GM12878 (cell line): Measurements from ENCODE around the gene C3. TPM values are rescaled to one million over a fixed set of nuclear protein-coding genes. Genes with fewer than 3 reads are reported as not detected.

Experiments used
- CREB1 ChIP-seq: IDR thresholded peaks from 2 replicates; pipeline ENCODE4 v1.6.1; 2012; ENCODE audit warnings: low read depth, mild to moderate bottlenecking, inconsistent platforms
- EGR1 ChIP-seq, 2 experiments: IDR thresholded peaks; 1 replicate in 1 of 2; 2 replicates in 1 of 2; pipeline ENCODE4 v1.6.1; 2011 to 2012; ENCODE audit warnings: low read depth in 2 of 2, low read length in 2 of 2, borderline replicate concordance in 1 of 2, mild to moderate bottlenecking in 1 of 2, moderate library complexity in 1 of 2
- GABPA ChIP-seq: IDR thresholded peaks from 2 replicates; pipeline ENCODE4 v1.6.1; 2014; ENCODE audit warnings: antibody characterized with exemption, low read depth, mild to moderate bottlenecking, inconsistent platforms
- HDGF ChIP-seq: fragments of 450-650 bp; IDR thresholded peaks from 2 replicates; pipeline ENCODE4 v1.6.1; 2016; ENCODE audit warnings: antibody characterized with exemption
- JUND ChIP-seq: IDR thresholded peaks from 2 replicates; pipeline ENCODE4 v1.6.1; 2012; ENCODE audit warnings: low read depth, mild to moderate bottlenecking, low read length, improper control_type of control experiment, moderate library complexity
- NR2F1 ChIP-seq: fragments of 450-650 bp; conservative IDR thresholded peaks from 2 replicates; pipeline ENCODE4 v1.6.1; 2017; ENCODE audit warnings: mild to moderate bottlenecking
- POLR2AphosphoS5 ChIP-seq: IDR thresholded peaks from 2 replicates; pipeline ENCODE4 v1.6.1; 2011; ENCODE audit warnings: mild to moderate bottlenecking, low read length, inconsistent platforms
- RELB ChIP-seq: fragments of 450-650 bp; IDR thresholded peaks from 2 replicates; pipeline ENCODE4 v1.6.1; 2017; ENCODE audit warnings: low read depth, mild to moderate bottlenecking, moderate library complexity
- SIX5 ChIP-seq: IDR thresholded peaks from 2 replicates; pipeline ENCODE4 v1.6.1; 2011; ENCODE audit warnings: mild to moderate bottlenecking, low read depth, low read length, moderate library complexity; ENCODE audit not compliant: severe bottlenecking
- SPI1 ChIP-seq: IDR thresholded peaks from 2 replicates; pipeline ENCODE4 v1.6.1; 2011; ENCODE audit warnings: low read depth, mild to moderate bottlenecking, low read length, moderate library complexity, borderline replicate concordance; ENCODE audit not compliant: insufficient read depth
- polyA plus RNA-seq, 11 experiments: library from polyadenylated mRNA; depleted of rRNA in 4 of 11; unstranded in 6 of 11; stranded (reverse) in 5 of 11; fragments of >200 nt; fragmentation: Nextera tagmentation in 4 of 11; fragmentation: Illumina TruSeq in 1 of 11; extraction: Ambion mirVana in 4 of 11; extraction: Trizol in 1 of 11; gene quantifications; 1 replicate in 1 of 11; 2 replicates in 10 of 11; pipeline versions ENCODE4 v1.2.1 to v1.2.3, GENCODE V29; 2011 to 2016; ENCODE audit warnings: inconsistent platforms in 2 of 11, missing spikeins in 2 of 11, low read depth in 1 of 11
- total RNA-seq, 4 experiments: library from RNA; depleted of rRNA in 3 of 4; stranded (reverse); fragments of >200 nt in 3 of 4; fragmentation: Illumina TruSeq in 1 of 4; extraction: Trizol in 1 of 4; gene quantifications; 2 replicates each; pipeline versions ENCODE4 v1.2.1 to v1.2.3, GENCODE V29; 2013 to 2021
- TF ChIP-seq, protein P1 (sequence below): fragments of 450-650 bp; IDR thresholded peaks from 2 replicates; pipeline ENCODE4 v1.6.1; 2017; ENCODE audit warnings: mild to moderate bottlenecking, low read depth, inconsistent platforms; ENCODE audit not compliant: poor library complexity, severe bottlenecking
- TF ChIP-seq, protein P2 (sequence below): fragments of 450-650 bp; formaldehyde crosslinking; IDR thresholded peaks from 2 replicates; pipeline ENCODE4 v1.4.0; 2022; ENCODE audit warnings: mild to moderate bottlenecking, moderate library complexity

C3 gene
- total and polyA plus RNA-seq, 10 of the 15 experiments (the other 5 are each of a cell fraction or from before 2014, with no cell fraction given): 0.20 to 6.7 (median 0.72) TPM

DNA sequence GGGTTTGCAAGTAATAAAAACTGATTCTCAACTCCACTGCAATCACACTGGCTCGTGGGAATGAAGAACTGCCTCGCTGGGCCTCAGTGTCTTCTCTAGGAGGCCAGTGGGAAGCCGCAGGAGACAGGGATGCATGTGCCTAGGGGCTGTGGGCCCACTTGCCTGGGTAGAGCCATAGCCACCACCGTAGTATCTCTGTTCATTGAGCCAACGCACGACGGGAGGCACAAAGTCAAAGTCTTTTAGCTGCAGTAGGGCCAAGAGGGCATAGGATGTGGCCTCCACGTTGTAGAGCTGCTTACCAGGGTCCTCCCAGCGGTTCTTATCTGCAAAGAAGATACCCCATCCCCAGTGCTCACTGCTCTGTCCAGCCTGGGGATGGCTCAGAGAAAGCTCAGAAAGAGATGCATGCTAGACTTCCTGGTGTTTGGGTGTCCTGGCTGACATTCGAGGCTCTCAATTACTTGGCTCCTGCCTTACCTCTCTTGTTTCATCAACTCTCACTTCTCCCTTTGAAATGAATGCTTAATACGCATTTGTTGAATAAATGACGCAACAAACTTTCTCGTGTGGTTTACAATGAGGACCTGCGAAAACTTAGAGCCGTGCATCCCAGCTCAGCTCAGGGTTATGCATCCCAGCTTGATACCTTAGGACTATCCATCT lies 34.4 kb downstream of the C3 start (continued):
- no peak for TF ChIP-seq RELB
- TF ChIP-seq CREB1: 0 out of 2 replicates have a peak, but pooled peaks have one; percentile 28
- TF ChIP-seq POLR2AphosphoS5: no peak
- no peak for TF ChIP-seq HDGF
- no peak for TF ChIP-seq NR2F1
- TF ChIP-seq SIX5: no peak
- no peak for TF ChIP-seq JUND
- TF ChIP-seq, protein P1, sequence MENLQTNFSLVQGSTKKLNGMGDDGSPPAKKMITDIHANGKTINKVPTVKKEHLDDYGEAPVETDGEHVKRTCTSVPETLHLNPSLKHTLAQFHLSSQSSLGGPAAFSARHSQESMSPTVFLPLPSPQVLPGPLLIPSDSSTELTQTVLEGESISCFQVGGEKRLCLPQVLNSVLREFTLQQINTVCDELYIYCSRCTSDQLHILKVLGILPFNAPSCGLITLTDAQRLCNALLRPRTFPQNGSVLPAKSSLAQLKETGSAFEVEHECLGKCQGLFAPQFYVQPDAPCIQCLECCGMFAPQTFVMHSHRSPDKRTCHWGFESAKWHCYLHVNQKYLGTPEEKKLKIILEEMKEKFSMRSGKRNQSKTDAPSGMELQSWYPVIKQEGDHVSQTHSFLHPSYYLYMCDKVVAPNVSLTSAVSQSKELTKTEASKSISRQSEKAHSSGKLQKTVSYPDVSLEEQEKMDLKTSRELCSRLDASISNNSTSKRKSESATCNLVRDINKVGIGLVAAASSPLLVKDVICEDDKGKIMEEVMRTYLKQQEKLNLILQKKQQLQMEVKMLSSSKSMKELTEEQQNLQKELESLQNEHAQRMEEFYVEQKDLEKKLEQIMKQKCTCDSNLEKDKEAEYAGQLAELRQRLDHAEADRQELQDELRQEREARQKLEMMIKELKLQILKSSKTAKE: no peak
- TF ChIP-seq, protein P2, sequence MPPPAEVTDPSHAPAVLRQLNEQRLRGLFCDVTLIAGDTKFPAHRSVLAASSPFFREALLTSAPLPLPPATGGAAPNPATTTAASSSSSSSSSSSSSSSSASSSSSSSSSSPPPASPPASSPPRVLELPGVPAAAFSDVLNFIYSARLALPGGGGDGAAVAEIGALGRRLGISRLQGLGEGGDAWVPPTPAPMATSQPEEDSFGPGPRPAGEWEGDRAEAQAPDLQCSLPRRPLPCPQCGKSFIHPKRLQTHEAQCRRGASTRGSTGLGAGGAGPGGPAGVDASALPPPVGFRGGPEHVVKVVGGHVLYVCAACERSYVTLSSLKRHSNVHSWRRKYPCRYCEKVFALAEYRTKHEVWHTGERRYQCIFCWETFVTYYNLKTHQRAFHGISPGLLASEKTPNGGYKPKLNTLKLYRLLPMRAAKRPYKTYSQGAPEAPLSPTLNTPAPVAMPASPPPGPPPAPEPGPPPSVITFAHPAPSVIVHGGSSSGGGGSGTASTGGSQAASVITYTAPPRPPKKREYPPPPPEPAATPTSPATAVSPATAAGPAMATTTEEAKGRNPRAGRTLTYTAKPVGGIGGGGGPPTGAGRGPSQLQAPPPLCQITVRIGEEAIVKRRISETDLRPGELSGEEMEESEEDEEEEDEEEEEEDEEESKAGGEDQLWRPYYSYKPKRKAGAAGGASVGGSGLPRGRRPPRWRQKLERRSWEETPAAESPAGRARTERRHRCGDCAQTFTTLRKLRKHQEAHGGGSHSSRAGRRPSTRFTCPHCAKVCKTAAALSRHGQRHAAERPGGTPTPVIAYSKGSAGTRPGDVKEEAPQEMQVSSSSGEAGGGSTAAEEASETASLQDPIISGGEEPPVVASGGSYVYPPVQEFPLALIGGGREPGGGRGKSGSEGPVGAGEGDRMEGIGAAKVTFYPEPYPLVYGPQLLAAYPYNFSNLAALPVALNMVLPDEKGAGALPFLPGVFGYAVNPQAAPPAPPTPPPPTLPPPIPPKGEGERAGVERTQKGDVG (CRISPR knock-in tag): no peak
- TF ChIP-seq SPI1: peak; percentile 82; the same call in 1 of the 2 replicates
- TF ChIP-seq EGR1 (IDR thresholded peaks at IDR 0.05; ENCODE audit: borderline replicate concordance in 1 of 2, low read depth in 2 of 2, low read length in 2 of 2): no peak
- TF ChIP-seq GABPA: no peak
